A549 (cell line): Measurements from ENCODE around the gene SIRT2. TPM values are rescaled to one million over a fixed set of nuclear protein-coding genes. Genes with fewer than 3 reads are reported as not detected.

Experiments
- ATAC-seq, 2 experiments: fragments of 200-7000 bp in 1 of 2; fragments of >200 bp in 1 of 2; cut with Nextera tagmentation in 1 of 2; cut with Tn5 transposase in 1 of 2; 3 replicates each; pipeline versions ENCODE4 v1.8.0 to v1.9.1; 2018 to 2020; ENCODE audit warnings: mild to moderate bottlenecking in 1 of 2, moderate library complexity in 1 of 2
- CTCF ChIA-PET: fragments of 300-600 bp; sonication (Branson Sonifier 250); formaldehyde crosslinking; extraction: SDS; loops from one replicate; lab custom pipeline; 2021; ENCODE audit warnings: antibody characterized with exemption, inconsistent platforms; lab: Yijun Ruan, JAX
- POLR2A ChIA-PET: fragments of 350-600 bp; formaldehyde crosslinking; extraction: SDS; loops from one replicate; lab custom pipeline; 2021; ENCODE audit warnings: antibody characterized with exemption, inconsistent platforms; lab: Yijun Ruan, JAX
- DNase-seq, 2 experiments: peaks; one replicate each; pipeline versions ENCODE4 v3.0.0 to v3.0.0-alpha.2; 2011 to 2016; ENCODE audit warnings: low read depth in 1 of 2, low spot score in 1 of 2
- FAIRE-seq: peaks from 2 replicates; lab custom pipeline; 2011; peaks lifted over from hg19 to GRCh38; lab: Jason Lieb, UNC
- H3K27ac ChIP-seq, 2 experiments: fragments of >200 bp; sonication (Bioruptor Twin); formaldehyde crosslinking; 3 replicates each; pipeline ENCODE4 v1.5.1; 2016 to 2017
- H3K4me1 ChIP-seq: fragments of >200 bp; sonication (Bioruptor Twin); formaldehyde crosslinking; 3 replicates; pipeline ENCODE4 v1.6.1; 2016
- H3K4me2 ChIP-seq: fragments of >200 bp; sonication (Bioruptor Twin); formaldehyde crosslinking; 3 replicates; pipeline ENCODE4 v1.6.1; 2016
- H3K4me3 ChIP-seq: fragments of >200 bp; sonication (Bioruptor Twin); formaldehyde crosslinking; 3 replicates; pipeline ENCODE4 v1.5.1; 2016
- H3K9me3 ChIP-seq: fragments of >200 bp; sonication (Bioruptor Twin); formaldehyde crosslinking; 3 replicates; pipeline ENCODE4 v1.6.1; 2016
- BCL3 ChIP-seq: fragments of >200 bp; sonication (Bioruptor Twin); formaldehyde crosslinking; IDR thresholded peaks from 3 replicates; pipeline ENCODE4 v1.6.1; 2016
- CHD4 ChIP-seq: fragments of 200-600 bp; sonication (generic); IDR thresholded peaks from 2 replicates; pipeline ENCODE4 v1.6.1; 2016; ENCODE audit warnings: antibody characterized with exemption, mild to moderate bottlenecking, borderline replicate concordance
- ESRRA ChIP-seq: fragments of 150-350 bp; IDR thresholded peaks from 2 replicates; pipeline ENCODE4 v1.6.1; 2014; ENCODE audit warnings: mild to moderate bottlenecking, low read length, borderline replicate concordance
- FOXS1 ChIP-seq: fragments of 250-450 bp; sonication (Bioruptor Pico); IDR thresholded peaks from 2 replicates; pipeline ENCODE4 v1.5.0; 2020; ENCODE audit warnings: mild to moderate bottlenecking, moderate library complexity
- GATA3 ChIP-seq: IDR thresholded peaks from 2 replicates; pipeline ENCODE4 v1.6.1; 2012; ENCODE audit warnings: borderline replicate concordance
- HDAC2 ChIP-seq: fragments of 200-600 bp; sonication (generic); IDR thresholded peaks from 2 replicates; pipeline ENCODE4 v1.6.1; 2016
- HOXA7 ChIP-seq: fragments of 250-450 bp; sonication (Bioruptor Pico); IDR thresholded peaks from 2 replicates; pipeline ENCODE4 v1.5.0; 2020; ENCODE audit warnings: mild to moderate bottlenecking, moderate library complexity
- HOXB5 ChIP-seq: fragments of 250-450 bp; sonication (Bioruptor Pico); IDR thresholded peaks from 2 replicates; pipeline ENCODE4 v1.5.0; 2020; ENCODE audit warnings: mild to moderate bottlenecking, moderate library complexity
- KDM1A ChIP-seq: fragments of 200-600 bp; sonication (generic); IDR thresholded peaks from 2 replicates; pipeline ENCODE4 v1.6.1; 2016; ENCODE audit warnings: low read depth, mild to moderate bottlenecking
- KDM5A ChIP-seq: fragments of 200-600 bp; sonication (generic); IDR thresholded peaks from 2 replicates; pipeline ENCODE4 v1.6.1; 2016; ENCODE audit warnings: antibody characterized with exemption, mild to moderate bottlenecking
- MAZ ChIP-seq: fragments of 150-350 bp; IDR thresholded peaks from 2 replicates; pipeline ENCODE4 v1.6.1; 2014; ENCODE audit warnings: antibody characterized with exemption, low read depth, low read length, borderline replicate concordance
- NFE2L2 ChIP-seq: fragments of 150-350 bp; conservative IDR thresholded peaks from 2 replicates; pipeline ENCODE4 v1.6.1; 2014; ENCODE audit warnings: low read length
- PBX3 ChIP-seq: IDR thresholded peaks from 2 replicates; pipeline ENCODE4 v1.6.1; 2012
- POLR2A ChIP-seq: IDR thresholded peaks from 2 replicates; pipeline ENCODE4 v1.6.1; 2012; ENCODE audit warnings: mild to moderate bottlenecking, low read length
- RAD21 ChIP-seq, 2 experiments: fragments of >200 bp in 1 of 2; sonication (Bioruptor Twin) in 1 of 2; formaldehyde crosslinking in 1 of 2; IDR thresholded peaks in 1 of 2; conservative IDR thresholded peaks in 1 of 2; 2 replicates in 1 of 2; 3 replicates in 1 of 2; pipeline ENCODE4 v1.6.1; 2012 to 2018; ENCODE audit warnings: inconsistent platforms in 1 of 2
- RARB ChIP-seq: fragments of 250-450 bp; sonication (Bioruptor Pico); IDR thresholded peaks from 2 replicates; pipeline ENCODE4 v1.8.0; 2021; ENCODE audit warnings: mild to moderate bottlenecking, moderate library complexity
- RFX5 ChIP-seq: fragments of 450-650 bp; IDR thresholded peaks from 2 replicates; pipeline ENCODE4 v1.7.1; 2014; ENCODE audit warnings: antibody characterized with exemption, mild to moderate bottlenecking, moderate library complexity
- RNF2 ChIP-seq: fragments of 200-600 bp; sonication (generic); IDR thresholded peaks from 2 replicates; pipeline ENCODE4 v1.6.1; 2016; ENCODE audit warnings: low read depth, mild to moderate bottlenecking, antibody characterized with exemption, moderate library complexity, borderline replicate concordance
- SREBF2 ChIP-seq: fragments of 450-650 bp; IDR thresholded peaks from 2 replicates; pipeline ENCODE4 v1.6.1; 2014; ENCODE audit warnings: mild to moderate bottlenecking, moderate library complexity
- TFCP2L1 ChIP-seq: fragments of 250-450 bp; sonication (Bioruptor Pico); IDR thresholded peaks from 2 replicates; pipeline ENCODE4 v1.5.0; 2021; ENCODE audit warnings: mild to moderate bottlenecking
- USF2 ChIP-seq: fragments of 450-650 bp; IDR thresholded peaks from 2 replicates; pipeline ENCODE4 v1.6.1; 2014; ENCODE audit warnings: antibody characterized with exemption
- ZC3H11A ChIP-seq: fragments of 450-650 bp; IDR thresholded peaks from 2 replicates; pipeline ENCODE4 v1.6.1; 2014; ENCODE audit warnings: antibody characterized with exemption, mild to moderate bottlenecking
- ZNF302 ChIP-seq: fragments of 250-450 bp; sonication (Bioruptor Pico); IDR thresholded peaks from 2 replicates; pipeline ENCODE4 v1.9.0; 2021; ENCODE audit warnings: inconsistent platforms, mild to moderate bottlenecking, moderate library complexity
- ZSCAN20 ChIP-seq: fragments of 250-450 bp; sonication (Bioruptor Pico); IDR thresholded peaks from 2 replicates; pipeline ENCODE4 v1.8.0; 2022; ENCODE audit warnings: mild to moderate bottlenecking, moderate library complexity
- WGBS: methylation state at CpG from one replicate; pipeline ENCODE4 v1.1.6; 2017; ENCODE audit errors: missing lambda C conversion rate; 5-methylcytosine and 5-hydroxymethylcytosine counted together
- polyA plus RNA-seq, 4 experiments: library from polyadenylated mRNA; depleted of rRNA in 3 of 4; stranded (reverse); fragments of >200 nt; fragmentation: RNase III in 1 of 4; extraction: RNeasy Plus Mini Kit Qiagen cat#74134 plus additional on column Dnase treatment in 1 of 4; gene quantifications; 2 replicates in 3 of 4; 3 replicates in 1 of 4; pipeline ENCODE4 v1.2.3, GENCODE V29; 2011 to 2017
- TF ChIP-seq, protein P1 (sequence below): IDR thresholded peaks from 2 replicates; pipeline ENCODE4 v1.6.1; 2012; ENCODE audit warnings: low read depth, borderline replicate concordance
- TF ChIP-seq, protein P2 (sequence below): fragments of 200-600 bp; sonication (generic); IDR thresholded peaks from 2 replicates; pipeline ENCODE4 v1.6.1; 2016; ENCODE audit warnings: antibody characterized with exemption, mild to moderate bottlenecking, moderate library complexity

Gene SIRT2
- polyA plus RNA-seq, 2 of the 4 experiments (the other 2 are of a cell fraction) = 28.6 to 30.4 TPM

GRCh38 chr19:38931521-38931793 lies 32.0 kb upstream of the SIRT2 start:
- peaks cover 19% of the 10 kb centered on the region for H3K4me1 ChIP-seq
- ATAC-seq (peak in 1 of 2 experiments; percentile 11; a peak in 3 of 6 replicates), FAIRE-seq (no peak), DNase-seq (no peak)
- peak overlapping the region; percentile 70 for H3K4me2 ChIP-seq
- WGBS = 8% methylated on average over 8 of the region's 8 CpGs
- TF ChIP-seq RAD21 (conservative IDR thresholded peaks at IDR 0.05 in 1 of 2, IDR thresholded peaks at IDR 0.05 in 1 of 2) = no peak
- no peak for TF ChIP-seq USF2
- TF ChIP-seq GATA3 = no peak
- TF ChIP-seq, protein P1, sequence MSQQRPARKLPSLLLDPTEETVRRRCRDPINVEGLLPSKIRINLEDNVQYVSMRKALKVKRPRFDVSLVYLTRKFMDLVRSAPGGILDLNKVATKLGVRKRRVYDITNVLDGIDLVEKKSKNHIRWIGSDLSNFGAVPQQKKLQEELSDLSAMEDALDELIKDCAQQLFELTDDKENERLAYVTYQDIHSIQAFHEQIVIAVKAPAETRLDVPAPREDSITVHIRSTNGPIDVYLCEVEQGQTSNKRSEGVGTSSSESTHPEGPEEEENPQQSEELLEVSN = no peak
- TF ChIP-seq CHD4 = no peak
- TF ChIP-seq ZSCAN20 (CRISPR knock-in tag) = no peak
- no peak for TF ChIP-seq FOXS1 (CRISPR knock-in tag)
- no peak for TF ChIP-seq HOXA7 (CRISPR knock-in tag)
- TF ChIP-seq, protein P2, sequence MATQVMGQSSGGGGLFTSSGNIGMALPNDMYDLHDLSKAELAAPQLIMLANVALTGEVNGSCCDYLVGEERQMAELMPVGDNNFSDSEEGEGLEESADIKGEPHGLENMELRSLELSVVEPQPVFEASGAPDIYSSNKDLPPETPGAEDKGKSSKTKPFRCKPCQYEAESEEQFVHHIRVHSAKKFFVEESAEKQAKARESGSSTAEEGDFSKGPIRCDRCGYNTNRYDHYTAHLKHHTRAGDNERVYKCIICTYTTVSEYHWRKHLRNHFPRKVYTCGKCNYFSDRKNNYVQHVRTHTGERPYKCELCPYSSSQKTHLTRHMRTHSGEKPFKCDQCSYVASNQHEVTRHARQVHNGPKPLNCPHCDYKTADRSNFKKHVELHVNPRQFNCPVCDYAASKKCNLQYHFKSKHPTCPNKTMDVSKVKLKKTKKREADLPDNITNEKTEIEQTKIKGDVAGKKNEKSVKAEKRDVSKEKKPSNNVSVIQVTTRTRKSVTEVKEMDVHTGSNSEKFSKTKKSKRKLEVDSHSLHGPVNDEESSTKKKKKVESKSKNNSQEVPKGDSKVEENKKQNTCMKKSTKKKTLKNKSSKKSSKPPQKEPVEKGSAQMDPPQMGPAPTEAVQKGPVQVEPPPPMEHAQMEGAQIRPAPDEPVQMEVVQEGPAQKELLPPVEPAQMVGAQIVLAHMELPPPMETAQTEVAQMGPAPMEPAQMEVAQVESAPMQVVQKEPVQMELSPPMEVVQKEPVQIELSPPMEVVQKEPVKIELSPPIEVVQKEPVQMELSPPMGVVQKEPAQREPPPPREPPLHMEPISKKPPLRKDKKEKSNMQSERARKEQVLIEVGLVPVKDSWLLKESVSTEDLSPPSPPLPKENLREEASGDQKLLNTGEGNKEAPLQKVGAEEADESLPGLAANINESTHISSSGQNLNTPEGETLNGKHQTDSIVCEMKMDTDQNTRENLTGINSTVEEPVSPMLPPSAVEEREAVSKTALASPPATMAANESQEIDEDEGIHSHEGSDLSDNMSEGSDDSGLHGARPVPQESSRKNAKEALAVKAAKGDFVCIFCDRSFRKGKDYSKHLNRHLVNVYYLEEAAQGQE = no peak
- TF ChIP-seq ESRRA = no peak
- no peak for TF ChIP-seq BCL3
- TF ChIP-seq SREBF2 = no peak
- no peak for TF ChIP-seq KDM1A
- TF ChIP-seq MAZ = no peak
- H3K4me3 ChIP-seq = peak overlapping the region; percentile 66
- ChIA-PET POLR2A (interaction anchor here (0.6 to 3.0 kb wide), 16 partner anchors 10 to 461 kb away, joined by 3 to 30 read pairs (median 10); partner anchors contain the start of genes CCER2, EIF3K, FBXO17 and NFKBIB), CTCF (interaction anchor here (0.5 to 12.2 kb wide), 31 partner anchors 9 to 687 kb away, joined by 3 to 245 read pairs (median 14); partner anchors contain the start of genes CCER2, ECH1, FAM98C and FBXO17)
- no peaks in the 10 kb centered on the region for H3K9me3 ChIP-seq
- H3K27ac ChIP-seq = peak overlapping the region; percentile 87

GRCh38 chr19:38930776-38931520 lies 31.5 kb upstream of the SIRT2 start, which contains the start of gene MRPS12:
TSS of gene MRPS12 (plus strand) at chr19:38930944. CDS start at chr19:38931295, 351 bp downstream.
- H3K4me2 ChIP-seq = peak within 1 kb of the TSS; percentile 86
- no peaks in the 10 kb centered on the region for H3K9me3 ChIP-seq
- DNase-seq (peak; percentile 100), ATAC-seq (peak; percentile 93 to 98), FAIRE-seq (peak; percentile 100)
- H3K4me3 ChIP-seq = peak within 1 kb of the TSS; percentile 66
- WGBS = 1% methylated on average over 40 of the region's 40 CpGs
- H3K27ac ChIP-seq = peak within 1 kb of the TSS; percentile 87
- ChIA-PET POLR2A (interaction anchor here (0.5 to 3.0 kb wide), 56 partner anchors 9 to 573 kb away, joined by 3 to 30 read pairs (median 5); partner anchors contain the start of genes CCER2, ECH1, EIF3K and FAM98C), CTCF (interaction anchor here (0.5 to 12.2 kb wide), 121 partner anchors 9 to 799 kb away, joined by 3 to 245 read pairs (median 5); partner anchors contain the start of genes ACP7, CAPN12, CCER2 and ECH1)
- H3K4me1 ChIP-seq = peaks cover 19% of the 10 kb centered on the region
- no peak for TF ChIP-seq ZSCAN20 (CRISPR knock-in tag)
- no peak for TF ChIP-seq ZNF302
- 0 out of 2 replicates have a peak, but pooled peaks have one; percentile 54 for TF ChIP-seq RARB
- TF ChIP-seq, protein P1 = peak; percentile 13; the same call in 1 of the 2 replicates
- no peak for TF ChIP-seq CHD4
- no peak for TF ChIP-seq HDAC2
- 0 out of 2 replicates have a peak, but pooled peaks have one; percentile 47 for TF ChIP-seq HOXB5 (CRISPR knock-in tag)
- peak; percentile 72 for TF ChIP-seq RFX5
- TF ChIP-seq ZC3H11A = 0 out of 2 replicates have a peak, but pooled peaks have one; percentile 11
- peak; percentile 56 for TF ChIP-seq KDM5A
- no peak for TF ChIP-seq RNF2
- peak; percentile 91; the same call in 1 of the 2 replicates for TF ChIP-seq TFCP2L1 (CRISPR knock-in tag)
- peak; percentile 87 for TF ChIP-seq POLR2A
- TF ChIP-seq NFE2L2 = no peak
- peak; percentile 71; the same call in 1 of the 2 replicates for TF ChIP-seq PBX3
- TF ChIP-seq USF2 = peak; percentile 77
- TF ChIP-seq HOXA7 (CRISPR knock-in tag) = no peak
